ENCODE results near the gene RAB6D.

- TF ChIP-seq YY1 (IDR thresholded peaks at IDR 0.05; ENCODE audit: low read depth): no peak
- no peak for TF ChIP-seq EP300 (IDR thresholded peaks at IDR 0.05; ENCODE audit: borderline replicate concordance)
- no peak for TF ChIP-seq ZBTB7A (IDR thresholded peaks at IDR 0.05; ENCODE audit: low read depth)
- TF ChIP-seq NFIC (IDR thresholded peaks at IDR 0.05): no peak
- no peak for TF ChIP-seq RAD21 (IDR thresholded peaks at IDR 0.05; ENCODE audit: low read depth)
- no peak for TF ChIP-seq CREB1 (IDR thresholded peaks at IDR 0.05; ENCODE audit: low read depth)
- TF ChIP-seq TCF12 (IDR thresholded peaks at IDR 0.05; ENCODE audit: low read depth): no peak
- no peak for TF ChIP-seq TAF1 (IDR thresholded peaks at IDR 0.05; ENCODE audit: low read depth)
Measured at GRCh38 chr2:131322209-131322608, 41.8 kb downstream of the RAB6D start.

Measured in Ishikawa (cell line).